Hepatocyte (in vitro differentiated cells): ENCODE data around the gene SLC1A2.

ENCODE experiments used
- EZH2 ChIP-seq: fragments of 200-600 bp; sonication (generic); IDR thresholded peaks from 2 replicates; pipeline ENCODE4 v1.6.1; 2016; ENCODE audit warnings: antibody characterized with exemption, mild to moderate bottlenecking, borderline replicate concordance
- TF ChIP-seq, protein P1 (sequence below): fragments of 200-600 bp; sonication (generic); IDR thresholded peaks from 2 replicates; pipeline ENCODE4 v1.5.1; 2016; ENCODE audit warnings: antibody characterized with exemption, mild to moderate bottlenecking; ENCODE audit not compliant: poor library complexity

DNA sequence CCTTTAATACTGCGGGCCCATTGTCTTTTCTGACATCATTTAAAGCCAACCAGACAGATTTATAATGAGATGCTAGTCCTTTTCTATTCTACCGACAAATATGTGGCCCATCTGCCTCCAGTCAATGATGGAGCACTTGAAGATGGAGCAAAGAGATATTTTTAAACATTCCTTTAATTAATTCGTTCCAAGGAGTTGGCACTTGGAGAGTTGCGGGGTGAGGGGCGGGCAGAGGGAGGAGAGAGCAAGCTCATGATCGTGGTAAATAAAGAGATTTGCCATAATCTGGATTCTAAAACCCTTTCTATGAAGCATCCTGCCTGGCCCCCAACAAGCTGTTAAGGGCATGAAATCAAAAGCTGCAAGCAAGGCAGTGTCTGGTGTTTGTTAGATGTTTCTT lies 5.0 kb downstream of the SLC1A2 start:
- TF ChIP-seq, protein P1, sequence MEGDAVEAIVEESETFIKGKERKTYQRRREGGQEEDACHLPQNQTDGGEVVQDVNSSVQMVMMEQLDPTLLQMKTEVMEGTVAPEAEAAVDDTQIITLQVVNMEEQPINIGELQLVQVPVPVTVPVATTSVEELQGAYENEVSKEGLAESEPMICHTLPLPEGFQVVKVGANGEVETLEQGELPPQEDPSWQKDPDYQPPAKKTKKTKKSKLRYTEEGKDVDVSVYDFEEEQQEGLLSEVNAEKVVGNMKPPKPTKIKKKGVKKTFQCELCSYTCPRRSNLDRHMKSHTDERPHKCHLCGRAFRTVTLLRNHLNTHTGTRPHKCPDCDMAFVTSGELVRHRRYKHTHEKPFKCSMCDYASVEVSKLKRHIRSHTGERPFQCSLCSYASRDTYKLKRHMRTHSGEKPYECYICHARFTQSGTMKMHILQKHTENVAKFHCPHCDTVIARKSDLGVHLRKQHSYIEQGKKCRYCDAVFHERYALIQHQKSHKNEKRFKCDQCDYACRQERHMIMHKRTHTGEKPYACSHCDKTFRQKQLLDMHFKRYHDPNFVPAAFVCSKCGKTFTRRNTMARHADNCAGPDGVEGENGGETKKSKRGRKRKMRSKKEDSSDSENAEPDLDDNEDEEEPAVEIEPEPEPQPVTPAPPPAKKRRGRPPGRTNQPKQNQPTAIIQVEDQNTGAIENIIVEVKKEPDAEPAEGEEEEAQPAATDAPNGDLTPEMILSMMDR: no peak
- no peak for TF ChIP-seq EZH2
